ENCODE results near the gene GRIK5. TPM values are rescaled to one million over a fixed set of nuclear protein-coding genes. Genes with fewer than 3 reads are reported as not detected.
"Not testable (repeated sequence)": the region's sequence is repeated elsewhere in the genome, so short reads cannot be mapped to it uniquely, and the experiment has no call there.

GRIK5 gene
- total RNA-seq, 1 experiment from 2014 or later, result 0.12 TPM

- no peak for DNase-seq (ENCODE audit: low spot score)
Observed at GRCh38 chr19:42017040-42017439, 53.0 kb downstream of the GRIK5 start.

- DNase-seq (ENCODE audit: low spot score), result not testable (repeated sequence)
Observed at GRCh38 chr19:42012747-42013146, 57.3 kb downstream of the GRIK5 start.

GRCh38 chr19:42010245-42011126 lies 59.5 kb downstream of the GRIK5 start:
- no peak for DNase-seq (ENCODE audit: low spot score)

- DNase-seq (ENCODE audit: low spot score), result no peak
Observed at GRCh38 chr19:42006569-42006968, 63.4 kb downstream of the GRIK5 start.

- no peak for DNase-seq (ENCODE audit: low spot score)
Observed at GRCh38 chr19:42005504-42005903, 64.5 kb downstream of the GRIK5 start.

GRCh38 chr19:42003506-42004294 lies 66.3 kb downstream of the GRIK5 start:
- no peak for DNase-seq (ENCODE audit: low spot score)

- DNase-seq (ENCODE audit: low spot score), result no peak
Observed at GRCh38 chr19:41999878-42000208, 70.2 kb downstream of the GRIK5 start.

- DNase-seq (ENCODE audit: low spot score), result no peak
Observed at GRCh38 chr19:41999071-41999877, 70.7 kb downstream of the GRIK5 start.

GRCh38 chr19:41998246-41999020 lies 71.6 kb downstream of the GRIK5 start:
- no peak for DNase-seq (ENCODE audit: low spot score)

GRCh38 chr19:41997851-41998229 lies 72.2 kb downstream of the GRIK5 start:
- DNase-seq (ENCODE audit: low spot score), result no peak

GRCh38 chr19:41997121-41997850 lies 72.7 kb downstream of the GRIK5 start:
- DNase-seq (ENCODE audit: low spot score), result no peak

GRCh38 chr19:41995959-41996797 lies 73.8 kb downstream of the GRIK5 start:
- DNase-seq (ENCODE audit: low spot score), result no peak

GRCh38 chr19:41994994-41995958 lies 74.7 kb downstream of the GRIK5 start:
- no peak for DNase-seq (ENCODE audit: low spot score)

GRCh38 chr19:41994521-41994971 lies 75.5 kb downstream of the GRIK5 start:
- no peak for DNase-seq (ENCODE audit: low spot score)

- DNase-seq (ENCODE audit: low spot score), result peak; percentile 40
Observed at GRCh38 chr19:41993612-41994483, 76.2 kb downstream of the GRIK5 start, which contains the start of gene ATP1A3. TSS of gene ATP1A3 (minus strand) at chr19:41994230. CDS start at chr19:41994076, 154 bp downstream.

- not testable (repeated sequence) for DNase-seq (ENCODE audit: low spot score)
Observed at GRCh38 chr19:41991925-41992569, 78.0 kb downstream of the GRIK5 start.

GRCh38 chr19:41991025-41991424 lies 79.0 kb downstream of the GRIK5 start:
- DNase-seq (ENCODE audit: low spot score), result no peak
